ENCODE results near the gene PGM2L1. TPM values are rescaled to one million over a fixed set of nuclear protein-coding genes. Genes with fewer than 3 reads are reported as not detected.
"Not testable (repeated sequence)": the region's sequence is repeated elsewhere in the genome, so short reads cannot be mapped to it uniquely, and the experiment has no call there.

The PGM2L1 gene
- total RNA-seq, 1 experiment from 2014 or later: 3.7 TPM

GRCh38 chr11:74338963-74339362 lies 59.3 kb downstream of the PGM2L1 start:
- DNase-seq (ENCODE audit: low spot score): no peak

- no peak for DNase-seq (ENCODE audit: low spot score)
Observed at GRCh38 chr11:74333193-74333592, 65.0 kb downstream of the PGM2L1 start.

- no peak for DNase-seq (ENCODE audit: low spot score)
Observed at GRCh38 chr11:74332291-74332690, 65.9 kb downstream of the PGM2L1 start.

- not testable (repeated sequence) for DNase-seq (ENCODE audit: low spot score)
Observed at GRCh38 chr11:74331000-74331399, 67.2 kb downstream of the PGM2L1 start.

- DNase-seq (ENCODE audit: low spot score): no peak
Observed at GRCh38 chr11:74330075-74330858, 68.0 kb downstream of the PGM2L1 start.

GRCh38 chr11:74327076-74327475 lies 71.2 kb downstream of the PGM2L1 start:
- DNase-seq (ENCODE audit: low spot score): no peak

GRCh38 chr11:74326665-74327064 lies 71.6 kb downstream of the PGM2L1 start:
- DNase-seq (ENCODE audit: low spot score): no peak

GRCh38 chr11:74325649-74326645 lies 72.3 kb downstream of the PGM2L1 start:
- DNase-seq (ENCODE audit: low spot score): peak; percentile 61

GRCh38 chr11:74322667-74323066 lies 75.6 kb downstream of the PGM2L1 start:
- no peak for DNase-seq (ENCODE audit: low spot score)

- peak; percentile 21 for DNase-seq (ENCODE audit: low spot score)
Observed at GRCh38 chr11:74321487-74322188, 76.6 kb downstream of the PGM2L1 start.

GRCh38 chr11:74320538-74320937 lies 77.7 kb downstream of the PGM2L1 start:
- DNase-seq (ENCODE audit: low spot score): no peak

GRCh38 chr11:74319139-74319816 lies 79.0 kb downstream of the PGM2L1 start:
- no peak for DNase-seq (ENCODE audit: low spot score)

- DNase-seq (ENCODE audit: low spot score): no peak
Observed at GRCh38 chr11:74318241-74318932, 79.8 kb downstream of the PGM2L1 start.

- DNase-seq (ENCODE audit: low spot score): no peak
Observed at GRCh38 chr11:74316772-74317505, 81.3 kb downstream of the PGM2L1 start.

GRCh38 chr11:74312326-74312725 lies 85.9 kb downstream of the PGM2L1 start:
- no peak for DNase-seq (ENCODE audit: low spot score)

GRCh38 chr11:74311352-74311926 lies 86.8 kb downstream of the PGM2L1 start, which contains the start of gene P4HA3:
TSS of gene P4HA3 (minus strand) at chr11:74311640. CDS start at chr11:74311611, 29 bp downstream.
- DNase-seq (ENCODE audit: low spot score): no peak

GRCh38 chr11:74310857-74311256 lies 87.4 kb downstream of the PGM2L1 start:
- DNase-seq (ENCODE audit: low spot score): no peak

GRCh38 chr11:74307434-74307833 lies 90.8 kb downstream of the PGM2L1 start:
- DNase-seq (ENCODE audit: low spot score): no peak

GRCh38 chr11:74306435-74307175 lies 91.6 kb downstream of the PGM2L1 start:
- no peak for DNase-seq (ENCODE audit: low spot score)
